ENCODE results near the gene SCUBE2. TPM values are rescaled to one million over a fixed set of nuclear protein-coding genes. Genes with fewer than 3 reads are reported as not detected.

Gene SCUBE2
- total and polyA plus RNA-seq, 12 donors, result 1.9 to 47.6 (median 4.1) TPM

DNA sequence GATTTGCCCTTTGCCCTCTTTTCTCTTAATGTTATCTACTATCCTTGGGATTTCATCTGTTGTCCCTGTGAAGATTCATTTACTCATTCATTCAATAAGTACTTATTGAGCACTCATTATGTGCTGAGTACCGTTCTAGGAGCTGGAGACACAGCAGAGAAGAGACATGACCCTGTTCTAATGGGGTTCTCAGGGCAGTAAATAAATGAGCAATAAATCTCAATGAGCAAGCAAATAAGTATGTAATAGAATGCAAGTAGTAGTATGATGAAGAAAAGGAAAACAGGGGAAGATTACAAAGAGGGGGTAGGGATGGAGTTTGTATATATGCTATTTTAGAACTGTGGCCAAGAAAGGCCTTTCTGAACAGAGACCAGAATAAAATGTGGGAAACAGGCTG lies 53.4 kb downstream of the SCUBE2 start:
- no peaks in the 10 kb centered on the region for H3K9me3 ChIP-seq (replicated peaks in 1 of 3)
- H3K27ac ChIP-seq, result peak overlapping the region in 1 of 5 donors; percentile 17
- intact Hi-C loops (cut with DNase I), result no loop called here
- H3K4me1 ChIP-seq (replicated peaks in 1 of 2), result peaks cover 0 to 11% of the 10 kb centered on the region in 2 donors
- no peaks in the 10 kb centered on the region for H3K27me3 ChIP-seq
- no peak overlapping the region for H3K4me3 ChIP-seq
- TF ChIP-seq, protein P1, sequence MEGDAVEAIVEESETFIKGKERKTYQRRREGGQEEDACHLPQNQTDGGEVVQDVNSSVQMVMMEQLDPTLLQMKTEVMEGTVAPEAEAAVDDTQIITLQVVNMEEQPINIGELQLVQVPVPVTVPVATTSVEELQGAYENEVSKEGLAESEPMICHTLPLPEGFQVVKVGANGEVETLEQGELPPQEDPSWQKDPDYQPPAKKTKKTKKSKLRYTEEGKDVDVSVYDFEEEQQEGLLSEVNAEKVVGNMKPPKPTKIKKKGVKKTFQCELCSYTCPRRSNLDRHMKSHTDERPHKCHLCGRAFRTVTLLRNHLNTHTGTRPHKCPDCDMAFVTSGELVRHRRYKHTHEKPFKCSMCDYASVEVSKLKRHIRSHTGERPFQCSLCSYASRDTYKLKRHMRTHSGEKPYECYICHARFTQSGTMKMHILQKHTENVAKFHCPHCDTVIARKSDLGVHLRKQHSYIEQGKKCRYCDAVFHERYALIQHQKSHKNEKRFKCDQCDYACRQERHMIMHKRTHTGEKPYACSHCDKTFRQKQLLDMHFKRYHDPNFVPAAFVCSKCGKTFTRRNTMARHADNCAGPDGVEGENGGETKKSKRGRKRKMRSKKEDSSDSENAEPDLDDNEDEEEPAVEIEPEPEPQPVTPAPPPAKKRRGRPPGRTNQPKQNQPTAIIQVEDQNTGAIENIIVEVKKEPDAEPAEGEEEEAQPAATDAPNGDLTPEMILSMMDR (IDR thresholded peaks at IDR 0.05), result no peak
- no peak for TF ChIP-seq POLR2A (IDR thresholded peaks at IDR 0.05)
- H3K36me3 ChIP-seq (replicated peaks in 1 of 2), result no peaks in the 10 kb centered on the region
- 24 to 53% (median 37%) methylated on average over 1 of the region's 1 CpG for WGBS, 4 donors
- no peak for DNase-seq

DNA sequence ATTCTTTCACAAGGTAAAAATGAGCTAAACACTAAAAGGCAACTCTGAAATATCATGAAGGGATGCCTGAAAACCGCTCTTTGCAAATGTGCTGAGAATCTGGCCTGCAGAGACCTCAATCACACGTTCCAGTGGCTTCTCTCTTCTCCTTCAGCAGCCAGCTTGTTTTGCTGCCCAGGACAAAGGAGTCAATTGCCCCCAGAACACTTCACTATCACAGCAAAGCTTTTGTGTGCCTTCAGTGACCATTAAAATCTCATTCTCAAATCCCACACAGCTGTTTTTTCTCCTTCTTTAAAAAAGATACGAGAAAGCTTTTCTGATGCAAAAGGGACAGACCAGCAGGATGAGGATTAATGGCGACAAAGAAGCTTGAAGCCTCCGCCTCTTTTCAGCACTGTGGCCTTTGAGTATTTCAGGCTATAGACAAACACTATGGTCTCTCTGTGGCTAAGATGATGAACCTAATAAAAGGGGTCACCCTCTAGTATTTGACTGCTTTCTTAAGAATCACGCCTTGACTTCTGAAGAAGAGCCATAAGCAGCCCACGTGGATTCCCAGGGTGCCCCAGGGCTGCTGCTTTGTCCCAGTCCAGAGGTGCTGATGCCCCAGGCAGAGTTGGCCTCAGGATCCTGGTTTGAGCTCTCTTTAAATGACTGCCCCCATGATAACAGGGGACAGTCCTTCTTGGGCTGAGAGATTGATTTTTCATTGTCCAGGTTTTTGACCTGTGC lies 54.2 kb downstream of the SCUBE2 start:
- no peaks in the 10 kb centered on the region for H3K9me3 ChIP-seq (replicated peaks in 1 of 3)
- TF ChIP-seq POLR2A (IDR thresholded peaks at IDR 0.05), result no peak
- TF ChIP-seq, protein P1 (IDR thresholded peaks at IDR 0.05), result no peak
- no peak overlapping the region for H3K4me3 ChIP-seq
- intact Hi-C loops (cut with DNase I), result no loop called here
- H3K4me1 ChIP-seq (replicated peaks in 1 of 2), result peaks cover 0 to 11% of the 10 kb centered on the region in 2 donors
- H3K36me3 ChIP-seq (replicated peaks in 1 of 2), result no peaks in the 10 kb centered on the region
- WGBS, 4 donors, result 79 to 89% (median 87%) methylated on average over 6 to 7 of the region's 7 CpGs
- H3K27ac ChIP-seq, result no peak overlapping the region
- no peak for DNase-seq
- no peaks in the 10 kb centered on the region for H3K27me3 ChIP-seq

DNA sequence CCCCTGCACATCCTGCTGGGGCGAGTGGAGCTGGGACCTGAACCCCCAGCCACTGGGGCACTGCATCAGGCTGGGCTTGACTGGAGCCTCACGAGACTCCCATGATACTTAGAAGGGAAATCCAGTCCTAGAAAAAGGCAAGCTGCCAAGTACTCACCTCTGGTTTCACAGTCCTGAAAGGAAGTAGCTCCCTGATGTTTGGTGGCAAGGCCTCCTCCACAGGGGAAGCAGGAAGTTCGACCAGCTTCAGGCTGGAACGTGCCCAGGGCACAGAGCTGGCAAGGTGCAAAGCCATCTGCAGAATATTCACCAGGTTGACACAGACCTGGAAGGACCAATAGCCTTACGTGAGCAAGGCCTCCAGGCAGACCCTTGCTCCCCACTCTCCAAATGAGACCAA lies 60.8 kb downstream of the SCUBE2 start:
- H3K9me3 ChIP-seq (replicated peaks in 1 of 3), result no peaks in the 10 kb centered on the region
- TF ChIP-seq, protein P1 (IDR thresholded peaks at IDR 0.05), result no peak
- no peak for TF ChIP-seq POLR2A (IDR thresholded peaks at IDR 0.05)
- H3K27ac ChIP-seq, result no peak overlapping the region
- no peaks in the 10 kb centered on the region for H3K4me1 ChIP-seq (replicated peaks in 1 of 2)
- no peak for DNase-seq
- WGBS, 4 donors, result 73 to 83% (median 79%) methylated on average over 2 to 5 of the region's 5 CpGs
- no peaks in the 10 kb centered on the region for H3K27me3 ChIP-seq
- H3K4me3 ChIP-seq, result no peak overlapping the region
- intact Hi-C loops (cut with DNase I), result no loop called here
- no peaks in the 10 kb centered on the region for H3K36me3 ChIP-seq (replicated peaks in 1 of 2)

DNA sequence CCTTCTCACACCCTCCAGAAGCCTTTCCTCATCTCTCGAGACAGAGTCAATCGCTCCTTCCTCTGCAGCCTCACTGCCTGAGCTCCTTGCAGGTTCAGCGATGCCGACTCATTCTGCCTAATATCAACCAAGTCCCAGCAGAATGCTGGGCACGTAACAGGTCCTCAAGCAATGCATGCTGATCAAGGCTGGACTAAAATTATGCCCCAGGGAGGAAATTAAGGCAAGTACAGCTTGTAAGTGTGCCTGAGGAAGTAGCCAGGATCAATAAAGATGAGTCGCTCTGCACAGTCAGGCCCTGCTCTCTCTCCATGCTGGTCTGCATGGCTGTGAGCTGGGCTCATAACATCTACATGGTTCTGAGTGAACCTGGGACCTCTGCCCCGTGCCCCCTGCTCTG lies 62.0 kb downstream of the SCUBE2 start:
- TF ChIP-seq POLR2A (IDR thresholded peaks at IDR 0.05), result no peak
- TF ChIP-seq, protein P1 (IDR thresholded peaks at IDR 0.05), result no peak
- H3K4me3 ChIP-seq, result no peak overlapping the region
- H3K27ac ChIP-seq, result no peak overlapping the region
- H3K27me3 ChIP-seq, result no peaks in the 10 kb centered on the region
- no peaks in the 10 kb centered on the region for H3K4me1 ChIP-seq (replicated peaks in 1 of 2)
- 92 to 96% (median 95%) methylated on average over 7 of the region's 7 CpGs for WGBS, 4 donors
- intact Hi-C loops (cut with DNase I), result no loop called here
- DNase-seq, result no peak
- no peaks in the 10 kb centered on the region for H3K9me3 ChIP-seq (replicated peaks in 1 of 3)
- no peaks in the 10 kb centered on the region for H3K36me3 ChIP-seq (replicated peaks in 1 of 2)
